NCI-H526 treated with DMSO at 0.1 percent for 48 hours (cell line): ENCODE data around the gene PLXNB2.

Source experiments
- DNase-seq: peaks from one replicate; lab custom pipeline; 2025; lab: John Stamatoyannopoulos, UW

Gene PLXNB2

DNA sequence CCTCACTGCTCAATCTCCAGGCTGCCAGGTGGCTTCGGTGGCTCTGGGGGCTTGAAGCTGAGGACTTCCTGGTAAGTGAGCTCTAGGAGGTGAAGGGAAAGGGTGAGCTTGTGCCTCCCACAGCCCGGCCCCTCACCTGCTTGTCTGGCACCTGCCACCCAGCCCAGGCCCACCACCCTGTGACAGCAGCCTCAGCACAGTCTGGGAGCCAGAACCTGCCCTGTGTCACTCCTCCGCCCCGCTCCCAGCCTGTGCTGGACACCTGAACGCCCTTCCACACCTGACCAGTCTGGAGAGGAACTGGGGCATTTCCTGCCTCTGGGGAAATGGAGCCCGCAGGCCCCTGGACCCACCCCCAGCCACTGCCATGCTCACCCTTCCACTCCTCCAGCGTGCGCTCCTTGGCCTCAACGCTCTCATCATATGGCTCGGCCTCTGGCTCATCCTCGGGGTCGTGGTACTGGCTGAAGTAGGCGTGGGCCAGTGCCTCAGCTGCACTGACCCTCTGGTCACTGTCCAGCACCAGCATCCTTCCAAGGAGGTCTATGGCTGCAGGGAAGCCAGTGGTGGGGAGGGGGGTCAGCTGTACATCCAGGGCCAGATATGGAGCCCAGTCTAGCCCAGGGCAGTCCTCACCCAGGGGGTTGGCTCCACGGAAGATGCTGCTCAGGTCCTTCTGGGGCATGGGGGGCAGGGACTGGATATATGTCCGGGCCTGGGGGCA is 42.3 kb downstream of the PLXNB2 start:
- DNase-seq = no peak

- no peak for DNase-seq
These were observed 43.2 kb downstream of the PLXNB2 start for GRCh38 chr22:50264104-50264745.

GRCh38 chr22:50262973-50263617 is 44.4 kb downstream of the PLXNB2 start:
- no peak for DNase-seq

DNA sequence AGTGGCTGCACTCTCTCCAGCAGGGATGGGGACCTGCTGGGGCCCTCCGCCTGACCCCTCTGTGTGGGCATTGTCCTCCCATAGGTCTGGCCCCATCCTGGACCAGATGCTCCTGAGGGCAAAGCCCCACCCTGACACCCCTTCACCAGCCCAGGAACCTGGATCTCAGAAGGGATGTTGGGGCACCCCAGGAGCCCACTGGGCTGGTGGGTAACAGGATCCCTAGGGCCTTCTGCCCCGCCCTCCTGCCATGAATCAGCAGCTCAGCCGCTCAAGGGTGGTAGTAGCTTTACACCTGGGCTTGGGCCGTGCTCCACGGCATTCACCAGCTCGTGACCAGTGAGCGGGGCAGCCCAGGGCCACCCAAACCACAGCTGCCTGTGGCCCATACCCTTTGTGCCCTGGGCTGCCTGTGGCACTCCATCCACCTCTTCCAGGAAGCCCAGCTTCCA is 45.0 kb downstream of the PLXNB2 start:
- DNase-seq = no peak

DNA sequence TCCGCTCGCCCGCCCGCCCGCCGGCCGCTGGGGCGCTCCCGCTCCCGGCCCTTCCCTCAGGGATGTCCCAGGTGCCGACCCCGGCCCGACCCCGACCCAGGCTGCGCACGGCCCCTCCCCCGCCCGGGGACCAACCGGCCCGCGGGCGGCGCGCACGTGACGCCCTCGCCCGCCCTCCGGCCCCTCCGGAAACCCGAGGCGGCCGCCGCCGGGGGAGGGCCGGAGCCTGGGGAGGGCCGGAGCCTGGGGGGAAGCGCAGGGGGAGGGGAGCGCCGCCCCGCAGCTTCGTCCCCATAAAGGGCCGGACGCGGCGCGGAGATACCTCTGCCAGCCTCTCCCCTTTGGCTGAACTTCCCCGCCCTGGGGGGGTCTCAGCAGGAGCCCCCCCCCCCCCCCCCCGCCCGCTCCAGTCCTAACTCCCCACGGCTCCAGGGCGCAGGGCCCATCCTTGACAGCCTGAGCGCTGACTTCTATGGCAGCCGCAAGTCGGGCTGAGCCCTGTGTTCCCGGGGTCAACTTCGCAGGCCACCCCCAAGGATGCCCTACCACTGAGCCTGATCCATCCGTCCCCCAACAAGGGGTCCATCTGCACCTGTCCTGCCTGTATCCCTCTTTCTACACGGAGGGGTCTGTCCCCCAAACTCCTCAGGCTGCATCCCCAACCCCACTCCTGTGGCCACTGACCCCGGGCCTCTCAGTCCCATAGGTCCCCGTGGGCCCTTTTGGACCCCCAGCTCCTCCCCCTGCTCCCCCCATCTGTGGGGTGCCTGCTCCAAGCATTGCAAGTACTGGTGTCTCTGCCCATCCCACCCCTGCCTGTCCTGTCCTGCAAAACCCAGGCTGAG is 45.6 kb downstream of the PLXNB2 start, which contains the start of gene MAPK12:
Gene MAPK12, minus strand, starts transcription at position 69 of the 845 bp plus-strand sequence. CDS start 174 bp downstream, outside the sequence.
- DNase-seq = peak; percentile 19

- DNase-seq = no peak
These were observed 46.4 kb downstream of the PLXNB2 start for GRCh38 chr22:50260801-50261614.

GRCh38 chr22:50260434-50260800 is 47.0 kb downstream of the PLXNB2 start:
- DNase-seq = no peak

GRCh38 chr22:50259302-50259701 is 48.1 kb downstream of the PLXNB2 start:
- DNase-seq = no peak

DNA sequence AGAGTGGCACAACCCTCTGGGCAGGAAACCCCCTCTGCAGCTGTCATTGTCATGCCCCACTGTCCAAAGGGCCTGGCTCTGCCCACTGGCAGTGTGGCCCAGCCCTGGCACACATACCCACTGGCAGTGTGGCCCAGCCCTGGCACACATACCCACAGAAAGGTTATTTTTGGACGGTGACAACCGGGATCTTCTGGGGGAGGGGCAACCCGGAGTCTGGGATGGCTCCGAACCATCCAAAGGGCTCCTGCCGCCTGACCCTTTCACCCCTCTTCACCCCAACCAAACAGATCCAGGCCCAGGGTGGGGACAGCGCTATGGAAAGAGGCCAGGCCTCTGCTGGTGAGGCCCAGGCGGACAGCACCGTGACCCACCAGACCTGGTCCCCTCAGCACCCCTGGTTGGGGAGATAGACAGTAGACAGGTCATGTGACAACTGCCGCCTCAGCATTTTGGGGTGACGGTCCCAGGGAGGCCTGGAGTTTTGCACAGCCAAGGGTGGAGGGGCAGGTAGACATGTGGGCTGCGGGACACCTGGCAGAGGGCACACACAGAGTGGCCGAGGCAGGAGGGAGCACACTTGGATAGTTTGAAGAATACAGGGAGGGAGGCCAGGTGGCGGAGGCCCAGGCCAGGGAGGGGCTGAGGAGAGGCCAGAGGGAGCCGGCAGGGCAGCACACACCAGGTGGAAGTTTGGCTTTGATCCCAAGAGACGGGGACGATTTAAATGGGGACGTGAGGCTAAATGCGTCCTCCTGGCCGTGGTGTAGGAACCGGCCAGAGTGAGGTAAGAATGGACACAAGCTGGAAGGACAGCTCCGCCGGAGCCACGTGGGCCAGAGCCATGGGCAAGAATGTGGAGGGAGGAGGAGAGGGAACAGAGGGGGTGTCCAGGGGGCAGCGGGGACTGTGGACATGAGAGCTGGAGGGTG is 48.8 kb downstream of the PLXNB2 start:
- DNase-seq = no peak

- DNase-seq = no peak
These were observed 49.7 kb downstream of the PLXNB2 start for GRCh38 chr22:50257451-50258360.

DNA sequence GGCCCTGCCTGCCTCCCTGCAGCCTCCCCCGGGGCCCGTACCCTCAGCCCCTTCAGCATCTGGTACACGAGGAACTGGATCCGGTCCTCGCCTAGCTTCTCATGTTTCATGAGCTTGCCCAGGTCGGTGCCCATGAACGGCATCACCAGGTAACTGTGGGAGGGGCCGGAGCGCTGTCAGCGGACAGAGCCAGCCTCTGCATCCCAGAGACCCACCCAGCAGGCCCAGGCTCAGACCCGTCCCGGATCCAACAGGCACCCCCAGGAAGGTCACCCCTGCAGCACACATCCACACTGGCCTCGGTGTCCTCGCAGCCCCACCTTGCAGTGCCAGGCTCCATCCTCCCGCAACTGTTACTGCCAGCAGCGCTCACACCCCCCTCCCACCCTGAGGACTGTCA is 50.4 kb downstream of the PLXNB2 start:
- no peak for DNase-seq

DNA sequence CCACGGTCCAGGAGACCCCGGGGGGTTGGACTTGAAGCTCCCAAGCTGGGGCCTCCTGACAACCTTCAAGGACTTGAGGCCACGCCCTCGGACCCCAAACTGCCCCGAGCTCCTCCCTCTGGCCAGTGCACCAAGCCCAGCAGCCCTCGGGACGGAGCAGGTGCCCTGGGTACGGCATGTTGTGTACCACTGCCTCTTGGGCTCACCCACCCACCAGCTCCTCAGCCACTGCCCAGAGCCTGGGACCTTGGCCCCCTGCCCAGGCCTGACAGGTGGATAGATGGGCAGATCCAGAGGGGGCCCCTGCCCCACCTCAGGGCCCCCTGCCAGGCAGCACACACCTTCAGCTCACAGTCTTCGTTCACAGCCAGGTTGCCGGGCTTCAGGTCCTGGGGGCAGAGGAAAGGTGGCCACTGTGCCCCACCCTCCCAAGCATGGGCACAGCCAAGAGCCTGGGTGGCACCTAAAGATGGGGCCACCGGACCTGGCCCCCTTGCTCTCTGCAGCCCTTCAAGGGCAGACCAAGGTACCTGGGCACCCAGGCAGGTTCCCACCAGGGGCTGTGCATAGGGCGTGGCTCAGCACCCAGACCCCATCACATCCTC is 51.1 kb downstream of the PLXNB2 start:
- no peak for DNase-seq

- no peak for DNase-seq
These were observed 51.8 kb downstream of the PLXNB2 start for GRCh38 chr22:50255607-50256006.

- no peak for DNase-seq
These were observed 52.3 kb downstream of the PLXNB2 start for GRCh38 chr22:50255099-50255498.

DNA sequence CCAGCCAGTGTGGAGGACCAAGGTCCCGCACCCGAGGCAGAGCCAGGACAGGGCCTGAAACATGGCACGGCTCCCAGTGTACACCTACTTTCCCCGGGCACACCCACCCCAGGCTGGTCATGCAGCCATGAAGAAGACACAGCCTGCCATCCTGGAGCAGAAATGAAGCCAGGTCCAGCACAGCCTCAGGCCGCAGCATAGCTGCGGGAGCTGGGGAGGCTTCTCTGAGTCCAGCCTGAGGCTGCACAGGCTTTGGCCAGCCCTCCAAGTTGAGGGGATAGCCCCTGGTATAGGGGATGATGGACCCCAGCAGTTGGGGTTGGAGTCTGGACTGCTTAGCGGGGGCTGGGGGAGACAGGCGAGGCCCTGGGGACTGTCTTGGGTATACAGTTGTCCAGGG is 53.5 kb downstream of the PLXNB2 start:
- no peak for DNase-seq

DNA sequence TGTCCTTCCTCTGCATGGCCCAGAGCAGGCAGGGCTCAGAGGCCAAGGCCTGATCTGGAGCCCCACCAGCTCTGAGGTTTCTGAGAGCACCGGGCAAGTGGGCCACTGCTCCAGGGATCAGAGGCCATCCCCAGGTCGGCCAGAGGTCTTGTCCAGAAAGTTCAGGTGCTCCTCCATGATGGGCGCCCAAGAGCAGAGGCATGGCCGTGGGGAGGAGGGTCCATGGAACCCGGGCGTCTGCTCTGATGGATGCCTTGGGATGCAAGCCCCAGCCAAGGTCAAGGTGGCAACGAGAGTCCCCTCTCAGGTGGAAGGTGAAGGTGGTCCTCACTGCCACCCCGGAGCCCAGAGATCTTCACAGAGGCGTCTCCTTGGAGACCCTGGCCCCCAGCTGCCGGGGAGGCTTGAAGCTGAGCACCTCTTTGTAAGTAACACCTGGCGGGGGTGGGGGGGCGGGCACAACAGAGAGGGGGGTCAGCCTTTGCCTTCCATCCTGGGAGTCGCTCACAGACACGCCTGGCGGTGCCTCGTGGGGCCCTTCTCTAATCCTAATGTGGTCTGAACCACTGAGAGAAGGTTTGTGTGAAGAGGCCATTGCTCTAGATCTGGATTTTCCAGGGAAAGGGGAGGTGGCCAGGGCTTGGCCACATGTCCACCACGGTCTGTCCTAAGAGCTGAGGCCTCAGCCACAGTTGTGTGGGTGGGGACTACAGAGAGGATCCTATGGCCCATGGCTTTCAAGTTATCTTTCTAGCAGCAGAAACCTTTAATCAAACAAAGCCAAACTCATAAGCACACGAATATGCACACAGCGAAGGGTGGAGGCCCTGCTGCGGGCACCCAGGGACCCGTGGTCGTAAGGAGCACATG is 54.2 kb downstream of the PLXNB2 start:
- DNase-seq = no peak
